GM10266 (cell line): ENCODE results near the gene PTPRCAP.

Experiments used
- DNase-seq: peaks from one replicate; pipeline ENCODE4 v3.0.0; 2012; ENCODE audit errors: extremely low spot score
- CTCF ChIP-seq: IDR thresholded peaks from 2 replicates; pipeline ENCODE4 v1.5.1; 2012; ENCODE audit warnings: mild to moderate bottlenecking, low read depth; ENCODE audit not compliant: control insufficient read depth, insufficient read depth; ENCODE audit errors: missing control alignments

PTPRCAP gene

GRCh38 chr11:67410369-67410831 lies 27.1 kb downstream of the PTPRCAP start:
- DNase-seq = no peak
- TF ChIP-seq CTCF = no peak

GRCh38 chr11:67409781-67410368 lies 27.6 kb downstream of the PTPRCAP start:
- TF ChIP-seq CTCF = no peak
- DNase-seq = peak; percentile 48

GRCh38 chr11:67409261-67409666 lies 28.2 kb downstream of the PTPRCAP start:
- peak; percentile 79 for DNase-seq
- peak; percentile 4 for TF ChIP-seq CTCF

GRCh38 chr11:67408437-67409200 lies 28.9 kb downstream of the PTPRCAP start:
- no peak for TF ChIP-seq CTCF
- no peak for DNase-seq

- TF ChIP-seq CTCF = no peak
- DNase-seq = no peak
Observed at GRCh38 chr11:67407688-67408163, 29.8 kb downstream of the PTPRCAP start.

GRCh38 chr11:67406969-67407687 lies 30.4 kb downstream of the PTPRCAP start:
- TF ChIP-seq CTCF = peak; percentile 5
- DNase-seq = peak; percentile 30
